Measurements from ENCODE around the gene PHF19. TPM values are rescaled to one million over a fixed set of nuclear protein-coding genes. Genes with fewer than 3 reads are reported as not detected.

The PHF19 gene
- total RNA-seq, 2 experiments from 2014 or later = 210 to 216 TPM

DNA sequence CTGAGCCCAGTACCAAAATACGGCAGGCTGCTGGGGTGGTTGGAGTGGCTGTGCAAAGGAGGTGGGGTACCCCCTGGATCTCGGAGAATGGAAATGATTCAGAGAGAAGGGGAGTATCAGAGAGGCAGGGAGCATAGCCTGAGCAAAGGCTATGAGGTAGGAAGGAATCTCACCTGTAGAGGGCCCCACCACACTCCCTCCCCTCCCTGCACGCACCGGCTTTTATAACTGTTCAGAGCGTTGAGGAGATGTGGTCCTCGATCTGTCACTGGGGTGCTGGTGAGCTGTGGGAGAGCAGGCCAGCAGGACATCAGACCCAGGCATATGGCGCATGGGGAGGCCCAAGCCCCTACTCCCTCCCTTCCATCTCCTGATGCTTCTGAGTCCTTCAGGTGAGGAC, 13.2 kb downstream of the PHF19 start:
- Mint-ChIP-seq H3K27me3 (no peaks in the 10 kb centered on the region), H3K4me3 (no peak overlapping the region), H3K27ac (no peak overlapping the region), H3K4me1 (ENCODE audit: low read depth) (peaks cover 6% of the 10 kb centered on the region), H3K36me3 (ENCODE audit: low read depth) (peaks cover 69% of the 10 kb centered on the region), H3K9me3 (no peaks in the 10 kb centered on the region)
- ATAC-seq = no peak
- ChIA-PET CTCF (interaction anchor here (0.7 to 0.8 kb wide), 3 partner anchors 16 to 172 kb away, joined by 3 read pairs; no protein-coding TSS in a partner anchor), POLR2A (interaction anchor here (0.8 to 67.1 kb wide), 3 partner anchors 13 to 48 kb away, joined by 3 to 2439 read pairs (median 231); partner anchors contain the start of genes PHF19, PSMD5 and TRAF1)
- TF ChIP-seq, protein P1, sequence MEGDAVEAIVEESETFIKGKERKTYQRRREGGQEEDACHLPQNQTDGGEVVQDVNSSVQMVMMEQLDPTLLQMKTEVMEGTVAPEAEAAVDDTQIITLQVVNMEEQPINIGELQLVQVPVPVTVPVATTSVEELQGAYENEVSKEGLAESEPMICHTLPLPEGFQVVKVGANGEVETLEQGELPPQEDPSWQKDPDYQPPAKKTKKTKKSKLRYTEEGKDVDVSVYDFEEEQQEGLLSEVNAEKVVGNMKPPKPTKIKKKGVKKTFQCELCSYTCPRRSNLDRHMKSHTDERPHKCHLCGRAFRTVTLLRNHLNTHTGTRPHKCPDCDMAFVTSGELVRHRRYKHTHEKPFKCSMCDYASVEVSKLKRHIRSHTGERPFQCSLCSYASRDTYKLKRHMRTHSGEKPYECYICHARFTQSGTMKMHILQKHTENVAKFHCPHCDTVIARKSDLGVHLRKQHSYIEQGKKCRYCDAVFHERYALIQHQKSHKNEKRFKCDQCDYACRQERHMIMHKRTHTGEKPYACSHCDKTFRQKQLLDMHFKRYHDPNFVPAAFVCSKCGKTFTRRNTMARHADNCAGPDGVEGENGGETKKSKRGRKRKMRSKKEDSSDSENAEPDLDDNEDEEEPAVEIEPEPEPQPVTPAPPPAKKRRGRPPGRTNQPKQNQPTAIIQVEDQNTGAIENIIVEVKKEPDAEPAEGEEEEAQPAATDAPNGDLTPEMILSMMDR (IDR thresholded peaks at IDR 0.05) = no peak
- no peak for DNase-seq
- intact Hi-C loops (cut with micrococcal nuclease) = no loop called here

DNA sequence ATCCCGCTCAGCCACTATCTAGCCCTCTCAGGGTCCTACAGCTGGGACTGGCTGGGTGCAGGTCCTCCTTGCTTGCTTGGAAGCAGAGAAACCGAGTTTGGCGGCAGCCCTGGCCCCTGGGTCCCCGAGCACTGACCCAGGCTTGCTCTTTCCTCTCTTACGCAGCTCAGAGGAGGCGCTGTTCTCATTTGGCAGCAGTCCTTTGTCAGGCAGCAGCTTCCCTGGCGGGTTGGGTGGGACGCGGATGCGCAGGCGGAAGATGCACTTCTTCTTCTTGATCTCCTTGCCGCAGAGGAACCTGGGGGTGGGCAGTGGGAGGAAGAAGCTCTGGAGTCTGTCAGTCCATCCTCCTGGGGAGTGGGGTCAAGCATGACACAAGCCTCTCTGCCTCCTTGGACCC, 14.5 kb downstream of the PHF19 start:
- no peak for ATAC-seq
- DNase-seq = no peak
- Mint-ChIP-seq H3K36me3 (ENCODE audit: low read depth) (peaks cover 71% of the 10 kb centered on the region), H3K4me1 (ENCODE audit: low read depth) (peaks cover 3% of the 10 kb centered on the region), H3K4me3 (no peak overlapping the region), H3K27ac (no peak overlapping the region), H3K27me3 (no peaks in the 10 kb centered on the region), H3K9me3 (no peaks in the 10 kb centered on the region)
- ChIA-PET CTCF (interaction anchor here (1.0 kb wide), 1 partner anchor 30 kb away, joined by 3 read pairs; no protein-coding TSS in a partner anchor), POLR2A (interaction anchor here (1.4 to 67.1 kb wide), 3 partner anchors 13 to 69 kb away, joined by 3 to 2439 read pairs (median 231); partner anchors contain the start of genes FBXW2, PSMD5 and TRAF1)
- TF ChIP-seq, protein P1 (IDR thresholded peaks at IDR 0.05) = no peak
- intact Hi-C loops (cut with micrococcal nuclease) = no loop called here

DNA sequence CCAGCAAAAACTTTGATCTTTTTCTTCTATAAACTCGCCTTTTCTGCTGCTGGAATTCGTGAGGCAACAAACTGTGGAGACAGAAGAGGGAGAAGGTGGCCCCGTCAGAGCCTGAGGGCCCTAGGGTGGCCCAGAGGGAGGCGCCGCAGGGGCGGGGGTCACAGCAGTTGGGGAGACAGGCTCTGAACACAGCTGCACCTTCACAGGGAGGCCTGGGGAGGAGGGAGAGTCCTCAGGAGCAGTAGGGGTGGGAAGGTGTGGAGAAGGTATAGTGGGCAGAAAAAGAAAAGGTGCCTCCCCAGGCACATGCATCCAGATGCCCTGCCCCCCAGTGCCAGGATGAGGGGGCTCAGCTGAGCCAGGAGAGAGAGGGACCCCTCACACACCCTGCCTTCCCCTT, 15.1 kb downstream of the PHF19 start:
- intact Hi-C loops (cut with micrococcal nuclease) = no loop called here
- ATAC-seq (no peak), DNase-seq (no peak)
- Mint-ChIP-seq H3K27me3 (no peaks in the 10 kb centered on the region), H3K9me3 (no peaks in the 10 kb centered on the region), H3K36me3 (ENCODE audit: low read depth) (peaks cover 68% of the 10 kb centered on the region), H3K4me3 (no peak overlapping the region), H3K27ac (no peak overlapping the region), H3K4me1 (ENCODE audit: low read depth) (peaks cover 3% of the 10 kb centered on the region)
- ChIA-PET POLR2A (interaction anchor here (13.1 to 67.1 kb wide), 2 partner anchors 12 to 50 kb away, joined by 231 to 2439 read pairs; partner anchors contain the start of genes PSMD5 and TRAF1), CTCF (no interaction called here)
- TF ChIP-seq, protein P1 (IDR thresholded peaks at IDR 0.05) = no peak

DNA sequence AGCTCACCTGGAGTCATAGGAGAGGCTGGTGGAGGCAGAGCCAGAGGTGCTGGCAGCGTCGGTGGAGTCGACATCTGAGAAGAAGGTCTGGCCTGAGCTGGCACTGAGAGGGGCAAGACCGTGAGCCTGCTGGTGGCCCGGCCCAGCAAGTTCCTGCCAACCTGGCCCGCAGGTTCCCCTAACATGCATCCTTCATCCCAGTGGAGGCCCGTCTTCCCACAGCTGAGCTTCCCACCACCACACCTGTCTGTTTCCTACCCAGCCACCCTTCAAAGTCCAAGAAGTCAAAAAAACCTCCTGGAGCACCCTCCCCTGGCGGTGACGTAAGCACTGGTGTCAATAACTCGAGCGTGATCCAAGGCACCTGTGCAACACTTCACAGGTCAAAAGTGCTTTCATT, 16.9 kb downstream of the PHF19 start:
- intact Hi-C loops (cut with micrococcal nuclease) = no loop called here
- no peak for ATAC-seq
- no peak for DNase-seq
- H3K9me3 Mint-ChIP-seq = no peaks in the 10 kb centered on the region
- peaks cover 7% of the 10 kb centered on the region for H3K4me1 Mint-ChIP-seq (ENCODE audit: low read depth)
- TF ChIP-seq, protein P1 (IDR thresholded peaks at IDR 0.05) = no peak
- H3K4me3 Mint-ChIP-seq = no peak overlapping the region
- H3K27ac Mint-ChIP-seq = no peak overlapping the region
- CTCF ChIA-PET = no interaction called here
- peaks cover 59% of the 10 kb centered on the region for H3K36me3 Mint-ChIP-seq (ENCODE audit: low read depth)
- POLR2A ChIA-PET = interaction anchor here (1.2 to 13.1 kb wide), 5 partner anchors 8 to 43 kb away, joined by 3 to 231 read pairs (median 4); partner anchors contain the start of gene PSMD5
- no peaks in the 10 kb centered on the region for H3K27me3 Mint-ChIP-seq

DNA sequence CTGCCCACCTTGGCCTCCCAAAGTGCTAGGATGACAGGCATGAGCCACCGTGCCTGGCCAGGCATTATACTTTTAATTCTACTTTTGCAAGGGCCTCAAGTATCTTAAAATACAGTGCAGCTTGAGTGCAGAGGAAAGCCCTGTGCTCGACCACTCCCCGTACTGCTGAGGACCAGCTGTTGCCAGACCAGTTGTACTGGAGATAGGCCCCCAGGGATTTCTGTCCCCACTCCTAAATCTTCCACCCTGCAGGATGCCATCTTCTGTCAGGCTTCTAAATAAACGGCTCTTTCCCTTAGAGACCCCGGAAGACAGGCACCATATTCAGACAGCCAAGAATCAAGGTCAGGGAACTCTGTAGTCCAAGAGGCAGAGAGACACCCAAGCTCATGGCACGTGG, 17.6 kb downstream of the PHF19 start:
- peaks cover 61% of the 10 kb centered on the region for H3K36me3 Mint-ChIP-seq (ENCODE audit: low read depth)
- no peaks in the 10 kb centered on the region for H3K9me3 Mint-ChIP-seq
- TF ChIP-seq, protein P1 (IDR thresholded peaks at IDR 0.05) = no peak
- POLR2A ChIA-PET = interaction anchor here (1.0 to 13.1 kb wide), 4 partner anchors 9 to 65 kb away, joined by 4 to 231 read pairs (median 6); partner anchors contain the start of gene PSMD5
- no peak overlapping the region for H3K4me3 Mint-ChIP-seq
- intact Hi-C loops (cut with micrococcal nuclease) = no loop called here
- peaks cover 8% of the 10 kb centered on the region for H3K4me1 Mint-ChIP-seq (ENCODE audit: low read depth)
- no peak overlapping the region for H3K27ac Mint-ChIP-seq
- no peak for ATAC-seq
- no peaks in the 10 kb centered on the region for H3K27me3 Mint-ChIP-seq
- DNase-seq = no peak
- CTCF ChIA-PET = interaction anchor here (0.7 to 0.9 kb wide), 2 partner anchors 10 to 13 kb away, joined by 3 to 4 read pairs; no protein-coding TSS in a partner anchor

All from activated CD8-positive, alpha-beta T cell treated with anti-CD3 and anti-CD28 coated beads for 36 hours (primary cell).